Activated naive CD8-positive, alpha-beta T cell treated with anti-CD3 and anti-CD28 coated beads for 36 hours (primary cell): Measurements from ENCODE around the gene REEP5. TPM values are rescaled to one million over a fixed set of nuclear protein-coding genes. Genes with fewer than 3 reads are reported as not detected.
"Not testable (repeated sequence)": the region's sequence is repeated elsewhere in the genome, so short reads cannot be mapped to it uniquely, and the experiment has no call there.

Source experiments
- DNase-seq: peaks from one replicate; pipeline ENCODE4 v3.0.0; 2021
- H3K27ac Mint-ChIP-seq: one replicate; pipeline ENCODE4 v1.8.0; 2022; ENCODE audit warnings: mild to moderate bottlenecking, moderate library complexity, mixed read lengths
- H3K27me3 Mint-ChIP-seq: one replicate; pipeline ENCODE4 v1.8.0; 2022; ENCODE audit warnings: mild to moderate bottlenecking, mixed read lengths
- H3K36me3 Mint-ChIP-seq: one replicate; pipeline ENCODE4 v1.8.0; 2021; ENCODE audit warnings: mild to moderate bottlenecking, mixed read lengths
- H3K4me1 Mint-ChIP-seq: one replicate; pipeline ENCODE4 v1.8.0; 2021; ENCODE audit warnings: mixed read lengths
- H3K4me3 Mint-ChIP-seq: one replicate; pipeline ENCODE4 v1.8.0; 2022; ENCODE audit warnings: mild to moderate bottlenecking, moderate library complexity, mixed read lengths
- H3K9me3 Mint-ChIP-seq: one replicate; pipeline ENCODE4 v1.8.0; 2022; ENCODE audit warnings: mixed read lengths
- total RNA-seq, 2 experiments: library from RNA; stranded (reverse); gene quantifications; one replicate each; pipeline ENCODE4 v1.2.3, GENCODE V29; 2021

REEP5 gene
- total RNA-seq, 2 experiments from 2014 or later: 40.0 to 45.3 TPM

DNA sequence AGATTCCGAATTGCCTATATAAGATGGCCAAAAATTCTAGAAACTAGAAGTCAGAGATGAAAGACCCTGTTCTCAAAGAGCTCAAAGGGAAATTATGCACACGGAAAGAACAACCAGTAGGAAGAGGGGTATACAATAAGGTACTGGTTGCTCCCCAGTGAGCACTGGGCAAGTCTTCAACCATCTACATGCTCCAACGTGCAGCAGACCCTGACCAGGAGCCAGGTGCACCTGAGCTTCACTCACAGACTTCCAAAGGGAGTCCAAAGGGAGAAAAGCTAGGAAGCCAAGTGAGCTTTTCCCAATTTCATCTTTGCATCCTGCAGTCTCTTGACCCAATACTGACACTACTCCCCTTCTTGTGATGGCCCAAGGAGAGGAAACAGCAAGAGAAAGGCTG lies 3.9 kb downstream of the REEP5 start:
- peaks cover 40% of the 10 kb centered on the region for H3K36me3 Mint-ChIP-seq
- peaks cover 55% of the 10 kb centered on the region for H3K4me1 Mint-ChIP-seq
- H3K27me3 Mint-ChIP-seq: no peaks in the 10 kb centered on the region
- H3K27ac Mint-ChIP-seq: no peak overlapping the region
- no peak overlapping the region for H3K4me3 Mint-ChIP-seq
- DNase-seq: no peak
- H3K9me3 Mint-ChIP-seq: no peaks in the 10 kb centered on the region

DNA sequence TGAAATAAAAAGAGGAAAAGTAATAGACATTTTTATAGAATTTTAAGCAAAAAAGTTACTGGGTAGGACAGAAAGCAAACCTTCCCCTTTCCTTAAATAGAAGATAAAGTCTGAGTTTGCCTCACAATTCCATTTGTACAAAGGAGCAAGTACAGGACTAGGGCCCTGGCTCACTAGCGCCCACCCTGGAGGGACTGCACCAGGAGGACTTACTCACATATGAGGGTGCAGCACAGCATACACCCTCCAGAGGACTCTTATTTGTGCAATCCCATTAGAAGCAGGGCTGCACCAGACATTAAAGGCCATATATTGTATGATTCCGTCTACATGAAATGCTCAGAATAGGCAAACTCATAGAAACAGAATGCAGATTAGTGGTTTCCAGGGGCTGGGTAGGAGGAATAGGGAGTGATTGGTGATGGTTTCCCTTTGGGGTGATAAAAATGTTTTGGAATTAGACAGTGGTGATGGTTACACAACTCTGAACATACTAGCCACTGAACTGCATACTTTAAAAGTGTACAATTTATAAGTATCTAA lies 4.5 kb downstream of the REEP5 start:
- Mint-ChIP-seq H3K36me3 (peaks cover 42% of the 10 kb centered on the region), H3K27me3 (no peaks in the 10 kb centered on the region), H3K4me1 (peaks cover 54% of the 10 kb centered on the region), H3K27ac (no peak overlapping the region), H3K4me3 (no peak overlapping the region), H3K9me3 (no peaks in the 10 kb centered on the region)
- peak; percentile 21 for DNase-seq

DNA sequence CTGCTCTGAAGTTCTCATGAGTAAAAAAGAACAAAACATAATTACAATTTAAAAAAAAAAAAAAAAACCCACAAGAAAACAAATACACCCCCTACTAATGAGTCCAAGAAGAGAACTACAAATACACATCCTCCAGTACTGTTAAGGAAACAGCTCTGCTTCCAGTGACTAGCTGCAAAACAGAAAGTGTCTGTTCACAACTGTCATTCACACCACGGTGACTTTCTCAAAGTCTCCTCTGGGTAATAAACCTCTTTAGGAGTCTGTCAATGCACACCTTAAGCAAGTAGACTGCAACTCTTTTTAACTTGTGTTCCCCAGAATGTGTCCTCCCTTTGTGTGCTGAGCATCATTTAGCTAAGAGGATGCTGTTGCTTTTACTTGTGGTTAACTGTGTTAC lies 6.2 kb downstream of the REEP5 start:
- peaks cover 44% of the 10 kb centered on the region for H3K36me3 Mint-ChIP-seq
- DNase-seq: no peak
- H3K27ac Mint-ChIP-seq: no peak overlapping the region
- no peaks in the 10 kb centered on the region for H3K27me3 Mint-ChIP-seq
- peaks cover 53% of the 10 kb centered on the region for H3K4me1 Mint-ChIP-seq
- no peak overlapping the region for H3K4me3 Mint-ChIP-seq
- no peaks in the 10 kb centered on the region for H3K9me3 Mint-ChIP-seq

GRCh38 chr5:112914584-112914983 lies 7.4 kb downstream of the REEP5 start:
- Mint-ChIP-seq H3K4me1 (peaks cover 48% of the 10 kb centered on the region), H3K9me3 (no peaks in the 10 kb centered on the region), H3K27me3 (no peaks in the 10 kb centered on the region), H3K36me3 (peaks cover 50% of the 10 kb centered on the region), H3K4me3 (no peak overlapping the region), H3K27ac (no peak overlapping the region)
- DNase-seq: no peak

- H3K27me3 Mint-ChIP-seq: no peaks in the 10 kb centered on the region
- peaks cover 27% of the 10 kb centered on the region for H3K36me3 Mint-ChIP-seq
- H3K27ac Mint-ChIP-seq: no peak overlapping the region
- H3K4me1 Mint-ChIP-seq: peaks cover 25% of the 10 kb centered on the region
- no peak overlapping the region for H3K4me3 Mint-ChIP-seq
- DNase-seq: no peak
- H3K9me3 Mint-ChIP-seq: no peaks in the 10 kb centered on the region
Observed at GRCh38 chr5:112910529-112910928, 11.5 kb downstream of the REEP5 start.

DNA sequence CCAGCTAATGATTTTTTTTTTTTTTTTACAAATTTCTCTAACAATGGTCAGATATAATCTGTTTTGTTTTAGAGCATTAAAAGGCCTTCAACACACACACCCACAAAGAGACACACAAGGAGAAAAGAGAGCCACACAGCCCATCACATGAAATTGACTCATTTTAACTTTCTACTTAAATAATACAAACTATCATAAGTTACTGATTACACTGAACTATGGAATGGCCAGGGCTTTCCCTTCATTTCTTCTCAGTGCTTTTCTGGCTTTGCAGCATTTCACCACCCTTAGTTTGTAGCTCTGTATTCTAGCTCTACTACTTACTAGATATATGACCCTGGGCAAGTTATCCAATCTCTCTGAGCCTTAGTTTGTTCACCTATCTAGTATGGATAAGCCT lies 13.2 kb downstream of the REEP5 start:
- H3K27me3 Mint-ChIP-seq: no peaks in the 10 kb centered on the region
- H3K27ac Mint-ChIP-seq: no peak overlapping the region
- H3K4me1 Mint-ChIP-seq: peaks cover 22% of the 10 kb centered on the region

DNA sequence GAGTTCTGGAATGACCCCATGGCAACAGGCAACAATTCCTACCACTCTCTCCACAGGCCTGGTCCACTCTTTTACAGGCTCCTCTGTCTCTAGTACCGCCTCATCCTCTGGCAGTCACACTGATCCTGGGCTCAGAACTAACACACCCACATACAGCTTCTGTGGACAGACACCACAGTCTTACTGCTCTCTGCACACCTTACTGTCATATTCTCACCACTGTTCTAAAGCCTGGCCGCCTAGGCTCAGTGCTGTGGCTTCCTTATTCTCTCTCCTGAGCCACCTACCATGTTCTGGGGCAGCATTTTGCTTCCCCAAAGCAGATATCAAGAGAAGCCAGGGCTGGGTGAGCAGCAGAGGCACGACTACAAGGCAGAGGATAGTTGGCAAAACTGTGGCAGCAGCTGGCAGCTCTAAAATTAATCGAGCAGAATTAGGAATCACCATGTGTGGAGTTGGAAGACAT lies 14.8 kb downstream of the REEP5 start:
- Mint-ChIP-seq H3K27me3 (no peaks in the 10 kb centered on the region), H3K9me3 (no peaks in the 10 kb centered on the region), H3K4me3 (no peak overlapping the region), H3K4me1 (peaks cover 19% of the 10 kb centered on the region), H3K27ac (no peak overlapping the region), H3K36me3 (peaks cover 20% of the 10 kb centered on the region)
- no peak for DNase-seq

More for the DNA sequence above, 13.2 kb downstream of the REEP5 start:
- Mint-ChIP-seq H3K4me3 (no peak overlapping the region), H3K36me3 (peaks cover 23% of the 10 kb centered on the region), H3K9me3 (no peaks in the 10 kb centered on the region)
- no peak for DNase-seq

GRCh38 chr5:112906637-112907036 lies 15.4 kb downstream of the REEP5 start:
- Mint-ChIP-seq H3K27ac (no peak overlapping the region), H3K4me1 (peaks cover 16% of the 10 kb centered on the region), H3K36me3 (peaks cover 20% of the 10 kb centered on the region)

DNA sequence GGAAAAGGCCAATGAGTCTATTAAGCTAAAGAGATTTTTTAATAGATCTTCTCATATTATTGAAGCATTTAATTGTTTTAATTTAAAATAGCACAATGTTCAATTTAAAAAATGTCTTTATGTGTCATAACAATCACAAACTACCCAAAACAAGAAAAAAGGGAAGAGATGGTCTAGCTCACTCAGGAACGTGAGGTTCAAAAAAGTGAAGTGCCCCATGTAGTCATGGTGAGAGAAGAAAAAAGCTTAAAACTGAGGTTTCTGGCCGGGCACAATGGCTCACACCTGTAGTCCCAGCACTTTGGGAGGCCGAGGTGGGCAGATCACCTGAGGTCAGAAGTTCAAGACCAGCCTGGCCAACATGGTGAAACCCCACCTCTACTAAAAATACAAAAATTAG lies 17.0 kb downstream of the REEP5 start:
- H3K27me3 Mint-ChIP-seq, H3K4me3 Mint-ChIP-seq, H3K9me3 Mint-ChIP-seq, H3K27ac Mint-ChIP-seq, DNase-seq: not testable (repeated sequence)
- H3K4me1 Mint-ChIP-seq: peaks cover 11% of the 10 kb centered on the region
- peaks cover 16% of the 10 kb centered on the region for H3K36me3 Mint-ChIP-seq

More at GRCh38 chr5:112906637-112907036, 15.4 kb downstream of the REEP5 start:
- H3K9me3 Mint-ChIP-seq: no peaks in the 10 kb centered on the region
- no peak overlapping the region for H3K4me3 Mint-ChIP-seq
- H3K27me3 Mint-ChIP-seq: no peaks in the 10 kb centered on the region
- DNase-seq: no peak

DNA sequence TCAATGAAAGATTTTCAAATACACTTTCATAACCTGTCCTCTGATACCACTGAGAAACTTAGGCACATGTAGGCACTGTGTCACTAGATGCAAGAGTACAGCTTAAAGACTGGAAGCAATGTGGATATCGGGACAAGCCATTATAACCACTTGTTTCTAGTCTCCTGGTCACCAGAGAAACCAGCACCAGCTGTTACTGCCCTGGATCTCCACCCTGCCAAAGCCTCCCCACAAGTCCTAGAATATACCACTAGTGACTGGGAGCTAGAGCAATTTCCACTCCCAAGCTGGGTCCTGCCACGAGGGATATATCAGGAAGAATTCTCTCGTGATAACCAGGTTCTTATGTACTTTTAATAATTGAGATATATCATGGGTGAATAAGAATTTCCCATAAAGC lies 19.5 kb downstream of the REEP5 start:
- Mint-ChIP-seq H3K27me3 (no peaks in the 10 kb centered on the region), H3K9me3 (no peaks in the 10 kb centered on the region), H3K4me1 (peaks cover 11% of the 10 kb centered on the region), H3K27ac (no peak overlapping the region), H3K36me3 (peaks cover 19% of the 10 kb centered on the region), H3K4me3 (no peak overlapping the region)
- DNase-seq: no peak

- no peaks in the 10 kb centered on the region for H3K27me3 Mint-ChIP-seq
- H3K4me3 Mint-ChIP-seq: no peak overlapping the region
- peaks cover 31% of the 10 kb centered on the region for H3K36me3 Mint-ChIP-seq
- H3K27ac Mint-ChIP-seq: no peak overlapping the region
- peaks cover 2% of the 10 kb centered on the region for H3K4me1 Mint-ChIP-seq
- DNase-seq: no peak
- H3K9me3 Mint-ChIP-seq: no peaks in the 10 kb centered on the region
Observed at GRCh38 chr5:112895682-112896081, 26.3 kb downstream of the REEP5 start.

DNA sequence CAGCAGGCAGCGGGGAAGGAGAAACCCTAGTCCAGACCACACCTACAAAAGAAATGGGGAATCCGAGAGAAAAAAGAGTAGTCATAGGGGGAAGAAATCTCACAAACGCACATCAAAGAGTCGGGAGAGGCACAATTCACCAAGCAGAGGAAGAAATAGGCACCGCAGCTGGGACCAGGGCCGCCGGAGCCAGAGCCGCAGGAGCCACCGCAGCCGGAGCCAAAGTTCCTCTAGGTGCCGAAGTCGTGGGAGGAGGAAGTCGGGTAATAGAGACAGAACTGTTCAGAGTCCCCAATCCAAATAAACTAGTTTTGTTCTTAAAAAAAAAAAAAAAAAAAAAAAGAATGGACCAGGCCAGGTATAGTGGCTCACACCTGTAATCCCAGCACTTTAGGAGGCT lies 29.3 kb downstream of the REEP5 start:
- Mint-ChIP-seq H3K9me3 (peaks cover 3% of the 10 kb centered on the region), H3K27me3 (no peaks in the 10 kb centered on the region), H3K36me3 (peaks cover 37% of the 10 kb centered on the region), H3K4me3 (no peak overlapping the region), H3K4me1 (peaks cover 12% of the 10 kb centered on the region), H3K27ac (no peak overlapping the region)
- no peak for DNase-seq

DNA sequence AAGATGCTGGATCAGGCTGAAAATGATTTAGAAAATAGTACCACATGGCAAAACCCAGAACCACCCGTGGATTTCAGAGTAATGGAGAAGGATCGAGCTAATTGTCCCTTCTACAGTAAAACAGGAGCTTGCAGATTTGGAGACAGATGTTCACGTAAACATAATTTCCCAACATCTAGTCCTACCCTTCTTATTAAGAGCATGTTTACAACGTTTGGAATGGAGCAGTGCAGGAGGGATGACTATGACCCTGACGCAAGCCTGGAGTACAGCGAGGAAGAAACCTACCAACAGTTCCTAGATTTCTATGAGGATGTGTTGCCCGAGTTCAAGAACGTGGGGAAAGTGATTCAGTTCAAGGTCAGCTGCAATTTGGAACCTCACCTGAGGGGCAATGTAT lies 30.0 kb downstream of the REEP5 start:
- not testable (repeated sequence) for H3K27me3 Mint-ChIP-seq, H3K27ac Mint-ChIP-seq, H3K4me3 Mint-ChIP-seq, H3K9me3 Mint-ChIP-seq, DNase-seq
- Mint-ChIP-seq H3K36me3 (peaks cover 38% of the 10 kb centered on the region), H3K4me1 (peaks cover 17% of the 10 kb centered on the region)

- H3K27me3 Mint-ChIP-seq: no peaks in the 10 kb centered on the region
- H3K4me1 Mint-ChIP-seq: peaks cover 24% of the 10 kb centered on the region
- no peak for DNase-seq
- H3K36me3 Mint-ChIP-seq: peaks cover 40% of the 10 kb centered on the region
- no peak overlapping the region for H3K4me3 Mint-ChIP-seq
- peak overlapping the region; percentile 65 for H3K27ac Mint-ChIP-seq
- H3K9me3 Mint-ChIP-seq: peaks cover 3% of the 10 kb centered on the region
Observed at GRCh38 chr5:112886975-112887374, 35.1 kb downstream of the REEP5 start.

DNA sequence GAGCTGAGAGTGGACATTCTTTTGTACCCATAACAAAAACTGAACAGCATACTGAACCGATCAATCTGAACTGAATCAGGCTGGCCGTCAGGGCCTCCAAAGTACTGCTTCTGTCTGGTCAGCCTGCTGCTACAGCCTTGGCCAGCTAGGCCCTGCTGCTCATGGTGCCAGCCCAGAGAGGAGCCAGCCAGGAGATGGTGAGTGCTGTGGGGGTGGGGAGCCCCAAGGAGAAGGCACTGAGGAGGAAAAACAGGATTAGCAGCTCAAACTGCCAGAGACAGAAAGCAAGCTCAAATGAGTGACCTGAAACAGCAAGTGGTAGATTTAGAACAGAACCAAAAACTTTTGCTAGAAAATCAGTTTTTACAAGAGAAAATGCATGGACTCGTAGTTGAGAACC lies 37.0 kb downstream of the REEP5 start:
- Mint-ChIP-seq H3K27me3 (no peaks in the 10 kb centered on the region), H3K4me1 (peaks cover 32% of the 10 kb centered on the region), H3K27ac (peak overlapping the region; percentile 27)

GRCh38 chr5:112883192-112883591 lies 38.8 kb downstream of the REEP5 start:
- H3K9me3 Mint-ChIP-seq: no peaks in the 10 kb centered on the region
- peaks cover 33% of the 10 kb centered on the region for H3K36me3 Mint-ChIP-seq
- no peak overlapping the region for H3K27ac Mint-ChIP-seq
- H3K27me3 Mint-ChIP-seq: no peaks in the 10 kb centered on the region
- peaks cover 36% of the 10 kb centered on the region for H3K4me1 Mint-ChIP-seq
- no peak for DNase-seq
- no peak overlapping the region for H3K4me3 Mint-ChIP-seq

More for the DNA sequence above, 37.0 kb downstream of the REEP5 start:
- Mint-ChIP-seq H3K9me3 (peaks cover 3% of the 10 kb centered on the region), H3K36me3 (peaks cover 36% of the 10 kb centered on the region), H3K4me3 (no peak overlapping the region)
- no peak for DNase-seq
